A549 treated with GW870086 at 1 μM for 4 hours (cell line): ENCODE data around the gene C14orf93. TPM values are rescaled to one million over a fixed set of nuclear protein-coding genes. Genes with fewer than 3 reads are reported as not detected.

Experiments
- total RNA-seq: library from RNA; stranded (reverse); fragments of 200-300 nt; extraction: Qiagen RNA extraction; gene quantifications from 5 replicates; pipeline ENCODE4 v1.2.3, GENCODE V29; 2022; ENCODE audit warnings: low read depth

Gene C14orf93, protein sequence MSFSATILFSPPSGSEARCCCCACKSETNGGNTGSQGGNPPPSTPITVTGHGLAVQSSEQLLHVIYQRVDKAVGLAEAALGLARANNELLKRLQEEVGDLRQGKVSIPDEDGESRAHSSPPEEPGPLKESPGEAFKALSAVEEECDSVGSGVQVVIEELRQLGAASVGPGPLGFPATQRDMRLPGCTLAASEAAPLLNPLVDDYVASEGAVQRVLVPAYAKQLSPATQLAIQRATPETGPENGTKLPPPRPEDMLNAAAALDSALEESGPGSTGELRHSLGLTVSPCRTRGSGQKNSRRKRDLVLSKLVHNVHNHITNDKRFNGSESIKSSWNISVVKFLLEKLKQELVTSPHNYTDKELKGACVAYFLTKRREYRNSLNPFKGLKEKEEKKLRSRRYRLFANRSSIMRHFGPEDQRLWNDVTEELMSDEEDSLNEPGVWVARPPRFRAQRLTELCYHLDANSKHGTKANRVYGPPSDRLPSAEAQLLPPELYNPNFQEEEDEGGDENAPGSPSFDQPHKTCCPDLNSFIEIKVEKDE
- total RNA-seq = 2.3 to 3.7 TPM (median 3.5 TPM) in 5 replicates

DNA sequence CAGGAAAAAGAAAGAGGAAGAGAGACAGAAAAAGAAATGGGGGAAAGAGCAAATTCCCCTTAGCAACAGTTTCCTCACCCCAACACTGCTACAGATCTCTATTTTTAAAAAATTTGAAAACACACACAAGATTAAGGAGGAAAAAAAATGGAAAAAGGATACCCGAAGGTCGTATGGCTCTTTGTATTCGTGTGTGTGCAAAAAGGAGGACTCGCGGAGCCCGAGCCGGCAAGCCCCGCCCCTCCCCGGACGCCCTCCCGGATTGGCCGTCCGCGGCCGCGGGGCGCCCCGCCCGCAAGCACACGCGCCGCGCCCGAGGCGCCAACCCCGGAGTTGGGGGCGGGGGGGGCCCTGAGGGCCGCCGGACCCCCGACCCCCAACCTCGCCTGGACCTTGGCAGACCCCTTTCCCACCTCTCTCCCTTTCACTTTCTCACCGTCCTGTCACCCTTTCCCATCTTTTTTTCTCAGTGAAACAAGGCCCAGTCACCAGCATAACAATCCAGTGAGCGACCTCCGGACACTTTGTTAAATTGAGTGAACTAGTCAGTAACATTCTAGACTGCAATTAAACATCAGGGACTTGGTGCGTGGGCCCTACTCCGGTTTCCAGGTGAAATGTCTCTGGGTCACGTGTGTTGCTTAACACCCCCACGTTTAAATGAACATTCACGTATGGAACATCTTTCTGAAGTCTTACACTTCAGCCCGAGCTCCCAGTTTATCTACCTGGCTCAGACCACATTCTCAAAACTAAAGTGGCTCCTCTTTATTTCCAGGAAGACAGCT is at the start of gene C14orf93:
TSS of gene C14orf93 (minus strand) at position 205 of the 788 bp plus-strand sequence. CDS start 11,120 bp downstream, outside the sequence.

DNA sequence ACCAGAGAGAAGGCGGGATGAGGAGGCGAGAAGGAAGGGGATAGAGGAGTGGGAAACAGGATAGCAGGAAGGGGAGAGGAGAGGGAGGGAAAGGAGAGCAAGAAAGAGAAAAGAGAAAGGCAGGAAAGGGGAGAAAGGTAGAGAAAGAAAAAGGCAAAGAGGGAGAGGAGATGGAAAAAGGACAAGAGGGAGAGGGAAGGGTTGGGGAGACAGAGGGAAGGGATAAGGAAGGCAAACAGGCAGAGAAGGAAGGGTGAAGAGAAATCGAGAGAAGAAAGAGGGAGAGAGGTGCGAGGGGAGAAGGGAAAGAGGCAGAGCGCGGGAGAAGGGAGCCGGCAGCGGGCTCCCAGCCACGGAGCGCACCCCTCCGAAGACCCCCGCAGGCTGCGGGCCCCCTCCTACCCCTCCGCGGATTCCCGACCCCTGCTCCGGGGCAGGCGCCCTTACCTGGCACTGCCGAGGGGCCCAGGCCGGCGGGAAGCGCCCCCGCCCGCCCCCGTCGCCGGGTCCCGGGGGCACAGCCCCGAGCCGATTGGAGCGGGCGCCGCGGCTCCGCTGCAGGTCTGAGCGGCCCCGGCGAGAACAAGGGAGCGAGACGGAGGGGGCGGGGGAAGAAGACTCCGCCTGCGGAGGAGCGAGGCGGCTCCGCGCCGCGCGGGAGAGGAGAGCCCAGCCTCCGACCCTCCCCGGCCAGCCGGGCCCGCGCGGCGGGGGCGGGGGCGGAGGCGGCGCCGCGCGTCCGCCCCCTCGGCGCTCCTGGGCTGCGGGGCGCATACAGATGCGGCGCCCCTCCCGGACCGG is 47.2 kb upstream of the C14orf93 start, which contains the start of gene CDH24:
TSS of gene CDH24 (minus strand) at position 565 of the 801 bp plus-strand sequence. CDS start 1,787 bp downstream, outside the sequence.

DNA sequence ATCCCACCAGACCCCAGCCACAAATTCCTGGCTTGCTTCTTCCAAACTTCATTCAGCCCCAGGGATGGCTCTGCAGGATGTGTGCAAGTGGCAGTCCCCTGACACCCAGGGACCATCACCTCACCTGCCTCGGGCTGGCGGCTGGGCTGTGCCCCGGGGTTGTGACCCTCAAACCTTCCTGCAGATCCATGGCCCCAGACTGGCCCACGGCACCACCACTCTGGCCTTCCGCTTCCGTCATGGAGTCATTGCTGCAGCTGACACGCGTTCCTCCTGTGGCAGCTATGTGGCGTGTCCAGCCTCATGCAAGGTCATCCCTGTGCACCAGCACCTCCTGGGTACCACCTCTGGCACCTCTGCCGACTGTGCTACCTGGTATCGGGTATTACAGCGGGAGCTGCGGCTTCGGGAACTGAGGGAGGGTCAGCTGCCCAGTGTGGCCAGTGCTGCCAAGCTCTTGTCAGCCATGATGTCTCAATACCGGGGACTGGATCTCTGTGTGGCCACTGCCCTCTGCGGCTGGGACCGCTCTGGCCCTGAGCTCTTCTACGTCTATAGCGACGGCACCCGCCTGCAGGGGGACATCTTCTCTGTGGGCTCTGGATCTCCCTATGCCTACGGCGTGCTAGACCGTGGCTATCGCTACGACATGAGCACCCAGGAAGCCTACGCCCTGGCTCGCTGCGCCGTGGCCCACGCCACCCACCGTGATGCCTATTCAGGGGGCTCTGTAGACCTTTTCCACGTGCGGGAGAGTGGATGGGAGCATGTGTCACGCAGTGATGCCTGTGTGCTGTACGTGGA is 32.4 kb upstream of the C14orf93 start, which contains the start of gene PSMB11:
TSS of gene PSMB11 (plus strand) at position 51 of the 804 bp plus-strand sequence. CDS start at position 65, 14 bp downstream.

DNA sequence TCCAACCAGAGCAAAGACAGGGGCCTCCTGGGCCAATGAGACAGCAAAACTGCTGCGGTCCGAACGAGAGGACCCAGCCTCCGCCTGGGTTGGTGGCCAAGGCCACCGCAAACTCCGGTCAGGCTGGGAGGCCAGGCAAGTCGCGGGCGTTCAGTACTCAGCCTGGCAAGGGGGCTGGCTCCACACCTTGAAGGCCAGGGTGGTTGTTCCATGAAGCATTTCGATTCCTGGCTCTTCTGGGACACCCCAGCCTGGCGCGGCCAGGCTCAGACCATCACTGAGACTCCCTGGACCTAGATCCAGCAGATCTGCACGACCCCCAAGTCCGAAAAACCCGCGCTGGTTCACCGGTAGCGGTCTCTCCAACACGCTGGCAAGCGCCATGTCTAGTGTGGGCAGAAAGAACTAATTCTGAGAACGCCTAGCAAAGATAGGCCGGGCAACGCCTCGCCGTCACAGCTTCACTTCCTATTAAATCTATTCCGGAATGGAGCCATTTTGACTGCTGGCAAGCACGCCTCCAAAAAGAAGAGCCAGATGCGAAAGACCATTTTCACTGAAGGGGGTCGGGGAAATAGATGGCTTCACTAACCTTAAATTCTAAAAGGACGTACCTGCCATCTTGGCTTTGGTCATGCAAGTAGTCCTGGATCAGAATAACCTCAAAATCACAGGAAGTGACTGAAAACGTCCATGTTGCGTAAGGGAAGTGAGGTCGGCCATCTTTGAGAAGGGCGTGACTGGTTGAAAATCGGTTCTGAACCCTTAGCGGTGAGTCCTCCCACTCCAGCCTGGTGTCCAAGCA is 24.8 kb upstream of the C14orf93 start, which contains the start of gene PSMB5:
TSS of gene PSMB5 (minus strand) at position 403 of the 805 bp plus-strand sequence. CDS start at position 384, 19 bp downstream.

DNA sequence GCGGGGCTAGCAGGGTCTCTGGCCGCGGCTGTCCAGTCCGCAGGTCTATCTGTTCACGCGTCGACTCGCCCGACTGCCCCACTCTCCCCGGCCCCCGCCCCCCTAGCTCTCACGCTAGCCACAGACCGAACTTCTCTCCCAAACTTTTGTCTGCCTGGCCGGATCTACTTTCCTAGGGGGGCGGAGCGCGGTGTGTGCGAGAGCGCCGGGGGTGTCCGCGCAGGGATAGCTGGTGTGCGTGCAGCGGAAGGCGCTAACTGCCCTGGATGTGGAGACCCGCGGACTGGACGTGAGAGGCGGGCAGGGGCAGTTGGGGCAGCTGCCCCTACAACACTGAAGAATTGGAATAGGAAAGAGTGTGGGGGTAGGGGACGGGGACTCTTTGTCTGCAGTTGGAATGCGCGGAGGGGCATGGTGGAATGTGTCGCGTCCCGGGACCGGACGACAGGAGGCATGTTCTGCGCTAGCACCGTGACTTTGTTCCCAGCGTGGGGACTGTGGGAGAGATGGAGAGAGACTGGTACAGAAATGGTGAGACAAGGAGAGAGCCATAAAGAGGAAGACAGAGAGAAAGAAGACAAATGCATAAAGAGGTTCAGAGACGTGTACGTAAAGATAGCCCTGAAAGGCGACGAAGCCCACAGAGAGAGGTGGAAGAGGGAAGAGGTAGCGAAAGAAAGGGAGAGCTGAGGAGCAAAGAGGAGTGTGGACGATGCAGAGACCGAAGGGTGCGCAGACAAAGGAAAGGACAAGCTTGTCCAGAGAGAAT is 27.3 kb downstream of the C14orf93 start, which contains the start of gene AJUBA:
TSS of gene AJUBA (minus strand) at position 75 of the 769 bp plus-strand sequence. CDS start 285 bp downstream, outside the sequence.

Other genes with a start within 250 kb of the C14orf93 start
- gene OXA1L, start 243.5 kb downstream of the C14orf93 start, total RNA-seq = 143 to 168 TPM (median 161 TPM) in 5 replicates
- 18.5 to 20.1 TPM (median 18.8 TPM) in 5 replicates for gene SLC7A7, start 194.7 kb downstream of the C14orf93 start, total RNA-seq
- 141 to 243 TPM (median 196 TPM) in 5 replicates for gene MRPL52, start 180.3 kb downstream of the C14orf93 start, total RNA-seq
- gene MMP14, start 173.6 kb downstream of the C14orf93 start, total RNA-seq = 0.45 to 0.86 TPM (median 0.57 TPM) in 5 replicates
- 64.7 to 80.7 TPM (median 78.3 TPM) in 5 replicates for gene LRP10, start 138.4 kb downstream of the C14orf93 start, total RNA-seq
- gene REM2, start 126.9 kb downstream of the C14orf93 start, total RNA-seq = 0.28 to 0.62 TPM (median 0.40 TPM) in 5 replicates
- 53.5 to 62.2 TPM (median 57.6 TPM) in 5 replicates for gene RBM23, start 91.0 kb downstream of the C14orf93 start, total RNA-seq
- gene PRMT5, start 80.8 kb downstream of the C14orf93 start, total RNA-seq = 102 to 112 TPM (median 109 TPM) in 5 replicates
- gene HAUS4, start 53.1 kb downstream of the C14orf93 start, total RNA-seq = 35.8 to 39.0 TPM (median 37.2 TPM) in 5 replicates
- gene AJUBA, start 27.6 kb downstream of the C14orf93 start, total RNA-seq = 29.2 to 36.9 TPM (median 32.6 TPM) in 5 replicates
- gene PSMB5, start 24.8 kb upstream of the C14orf93 start, total RNA-seq = 298 to 333 TPM (median 316 TPM) in 5 replicates
- gene PSMB11, start 32.1 kb upstream of the C14orf93 start, total RNA-seq = not detected in 5 replicates
- 3.0 to 4.5 TPM (median 4.3 TPM) in 5 replicates for gene CDH24, start 47.4 kb upstream of the C14orf93 start, total RNA-seq
- gene ACIN1, start 85.0 kb upstream of the C14orf93 start, total RNA-seq = 90.7 to 99.8 TPM (median 94.7 TPM) in 5 replicates
- 82.2 to 117 TPM (median 99.3 TPM) in 5 replicates for gene C14orf119, start 85.4 kb upstream of the C14orf93 start, total RNA-seq
- gene CIROP, start 94.8 kb upstream of the C14orf93 start, total RNA-seq = not detected in 5 replicates
- gene CEBPE, start 109.1 kb upstream of the C14orf93 start, total RNA-seq = not detected in 5 replicates
- 0.82 to 2.4 TPM (median 1.2 TPM) in 5 replicates for gene SLC7A8, start 173.5 kb upstream of the C14orf93 start, total RNA-seq
- not detected in 5 replicates for gene RNF212B, start 227.8 kb upstream of the C14orf93 start, total RNA-seq